Endothelial cell of umbilical vein (primary cell): ENCODE results near the gene CEP72. TPM values are rescaled to one million over a fixed set of nuclear protein-coding genes. Genes with fewer than 3 reads are reported as not detected.

Experiments used
- BruUV-seq: library from RNA; stranded (reverse); fragments of 400-500 nt; replicated peaks from 2 replicates; lab custom pipeline; 2021; lab: Mats Ljungman, UMichigan
- CTCF ChIA-PET: fragments of 300-600, 350-600 bp; sonication (Branson Sonifier 250); formaldehyde crosslinking; loops from one replicate; lab custom pipeline; 2021; ENCODE audit warnings: antibody characterized with exemption, inconsistent platforms; lab: Charles Lee
- POLR2A ChIA-PET: fragments of 300-600, 350-600 bp; sonication (Branson Sonifier 250); formaldehyde crosslinking; loops from one replicate; lab custom pipeline; 2021; ENCODE audit warnings: antibody characterized with exemption, inconsistent platforms; lab: Charles Lee
- DNase-seq: peaks from one replicate; pipeline ENCODE4 v3.0.0-alpha.2; 2011; ENCODE audit warnings: low read depth, low spot score
- FAIRE-seq: peaks from 2 replicates; lab custom pipeline; 2011; peaks lifted over from hg19 to GRCh38; lab: Jason Lieb, UNC
- H2AFZ ChIP-seq: 2 replicates; pipeline ENCODE4 v1.6.0; 2012; ENCODE audit warnings: low read depth, low read length, control low read depth, inconsistent platforms
- H3K27ac ChIP-seq: 2 replicates; pipeline ENCODE4 v1.5.1; 2011; ENCODE audit warnings: low read depth, mild to moderate bottlenecking, control low read depth, low read length, moderate library complexity; ENCODE audit not compliant: insufficient read depth
- H3K27me3 ChIP-seq, 2 experiments: 2 replicates each; pipeline versions ENCODE4 v1.6.0 to v1.6.1; 2011; ENCODE audit warnings: low read length in 2 of 2, mixed read lengths in 1 of 2; ENCODE audit not compliant: control insufficient read depth in 2 of 2, insufficient read depth in 2 of 2
- H3K36me3 ChIP-seq, 2 experiments: 2 replicates in 1 of 2; 3 replicates in 1 of 2; pipeline ENCODE4 v1.5.1; 2011; ENCODE audit warnings: low read length in 2 of 2, mild to moderate bottlenecking in 1 of 2, moderate library complexity in 1 of 2; ENCODE audit not compliant: control insufficient read depth in 2 of 2, insufficient read depth in 2 of 2; ENCODE audit errors: extremely low read depth in 1 of 2
- H3K4me1 ChIP-seq: 3 replicates; pipeline ENCODE4 v1.5.1; 2011; ENCODE audit warnings: mild to moderate bottlenecking, low read length; ENCODE audit not compliant: control insufficient read depth, insufficient read depth; ENCODE audit errors: extremely low read depth
- H3K4me2 ChIP-seq: 2 replicates; pipeline ENCODE4 v1.6.1; 2011; ENCODE audit warnings: low read length, control low read depth, mixed read lengths; ENCODE audit not compliant: insufficient read depth
- H3K4me3 ChIP-seq, 3 experiments: fragments of 200-600 bp in 1 of 3; sonication (generic), shearing (Covaris generic) in 1 of 3; replicated peaks in 1 of 3; 2 replicates each; pipeline ENCODE4 v1.5.1; 2011 to 2016; ENCODE audit warnings: control low read depth in 3 of 3, low read length in 3 of 3, mild to moderate bottlenecking in 2 of 3, inconsistent platforms in 1 of 3, low read depth in 1 of 3, moderate library complexity in 1 of 3; ENCODE audit not compliant: insufficient read depth in 1 of 3
- H3K79me2 ChIP-seq: 2 replicates; pipeline ENCODE4 v1.6.0; 2012; ENCODE audit warnings: low read length, inconsistent platforms; ENCODE audit not compliant: control insufficient read depth, insufficient read depth
- H3K9ac ChIP-seq: replicated peaks from 2 replicates; pipeline ENCODE3; 2011; ENCODE audit warnings: low read length, control low read depth; ENCODE audit not compliant: insufficient read depth; ENCODE audit errors: extremely low read depth
- H3K9me1 ChIP-seq: replicated peaks from 3 replicates; pipeline ENCODE4 v1.6.0; 2011; ENCODE audit warnings: mild to moderate bottlenecking, low read length; ENCODE audit not compliant: control insufficient read depth, insufficient read depth; ENCODE audit errors: extremely low read depth
- H3K9me3 ChIP-seq: replicated peaks from 2 replicates; pipeline ENCODE4 v1.5.1; 2012; ENCODE audit warnings: low read length, inconsistent platforms; ENCODE audit not compliant: control insufficient read depth, insufficient read depth
- H4K20me1 ChIP-seq: replicated peaks from 2 replicates; pipeline ENCODE3; 2011; ENCODE audit warnings: mild to moderate bottlenecking, low read length; ENCODE audit not compliant: control insufficient read depth, insufficient read depth; ENCODE audit errors: extremely low read depth
- EZH2 ChIP-seq: IDR thresholded peaks from 2 replicates; pipeline ENCODE4 v1.6.1; 2012; ENCODE audit warnings: borderline replicate concordance, low read depth, mild to moderate bottlenecking, moderate library complexity, low read length, inconsistent platforms; ENCODE audit not compliant: severe bottlenecking
- FOS ChIP-seq: IDR thresholded peaks from 2 replicates; pipeline ENCODE4 v1.6.1; 2011; ENCODE audit warnings: mild to moderate bottlenecking, low read length, moderate library complexity, borderline replicate concordance; ENCODE audit not compliant: insufficient read depth
- GATA2 ChIP-seq: IDR thresholded peaks from 2 replicates; pipeline ENCODE4 v1.7.0; 2011; ENCODE audit warnings: low read depth, mild to moderate bottlenecking, moderate library complexity, mixed read lengths, low read length; ENCODE audit not compliant: insufficient read length, insufficient read depth
- JUN ChIP-seq: IDR thresholded peaks from 2 replicates; pipeline ENCODE4 v1.6.1; 2011; ENCODE audit warnings: borderline replicate concordance, low read depth; ENCODE audit not compliant: insufficient read length, insufficient read depth
- MYC ChIP-seq: IDR thresholded peaks from one replicate; pipeline ENCODE4 v1.6.1; 2011; ENCODE audit warnings: mild to moderate bottlenecking, low read depth, low read length
- POLR2A ChIP-seq: IDR thresholded peaks from 2 replicates; pipeline ENCODE4 v1.6.1; 2012; ENCODE audit warnings: low read depth, mild to moderate bottlenecking, control low read depth, low read length
- POLR2AphosphoS5 ChIP-seq: IDR thresholded peaks from 2 replicates; pipeline ENCODE4 v1.6.1; 2012; ENCODE audit warnings: low read depth, mild to moderate bottlenecking, control low read depth, low read length, moderate library complexity; ENCODE audit not compliant: insufficient read depth
- dilution Hi-C: fragments of 300-500 bp; cut with MboI; formaldehyde crosslinking; loops from one replicate; pipeline ENCODE4 v1.15.0; 2019; ENCODE audit warnings: low sequenced_read_pairs; ENCODE audit not compliant: extremely low pct_ligation_motif_present
- intact Hi-C: fragments of 100-400 bp; cut with micrococcal nuclease; formaldehyde crosslinking; loops from one replicate; pipeline ENCODE4 v1.10.0; 2022
- polyA plus RNA-seq, 4 experiments: library from polyadenylated mRNA; depleted of rRNA in 3 of 4; stranded (reverse) in 3 of 4; unstranded in 1 of 4; fragments of >200 nt; gene quantifications; 2 replicates each; pipeline versions ENCODE4 v1.2.1 to v1.2.3, GENCODE V29; 2011 to 2012; ENCODE audit warnings: missing spikeins in 1 of 4
- total RNA-seq: library from RNA; stranded (reverse); gene quantifications from 2 replicates; pipeline ENCODE4 v1.2.3, GENCODE V29; 2021
- TF ChIP-seq, protein P1 (sequence below): IDR thresholded peaks from 2 replicates; pipeline ENCODE4 v1.6.1; 2011; ENCODE audit not compliant: insufficient read depth, insufficient read length
- TF ChIP-seq, protein P2 (sequence below), 2 donors: IDR thresholded peaks; 1 replicate in 1 of 2; 2 replicates in 1 of 2; pipeline ENCODE4 v1.5.1; 2011; ENCODE audit warnings: low read length in 2 of 2, mild to moderate bottlenecking in 2 of 2, moderate library complexity in 2 of 2, control low read depth in 1 of 2, inconsistent platforms in 1 of 2, low read depth in 1 of 2; ENCODE audit not compliant: insufficient read depth in 1 of 2; ENCODE audit errors: extremely low read depth in 1 of 2

CEP72 gene
- total and polyA plus RNA-seq, 2 donors (not counting 3 experiments of a cell fraction or from before 2014, with no cell fraction given) = 2.9 to 9.5 TPM

DNA sequence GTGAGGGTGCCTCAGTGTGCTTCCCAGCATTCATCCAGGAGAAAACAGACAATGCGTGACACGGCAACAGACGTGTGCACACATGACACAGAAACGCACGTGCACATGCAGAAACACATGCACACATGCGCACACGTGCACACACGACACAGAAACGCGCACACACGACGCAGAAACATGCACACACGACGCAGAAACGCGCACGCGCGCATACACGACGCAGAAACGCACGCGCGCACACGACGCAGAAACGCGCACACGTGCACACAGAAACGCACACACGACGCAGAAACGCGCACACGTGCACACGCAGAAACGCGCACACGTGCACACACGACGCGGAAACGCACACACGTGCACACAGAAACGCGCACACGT, 64.5 kb downstream of the CEP72 start:
- FAIRE-seq (no peak), DNase-seq (no peak)
- no peak overlapping the region for H3K4me2 ChIP-seq
- TF ChIP-seq MYC = no peak
- no peak for TF ChIP-seq EZH2
- TF ChIP-seq GATA2 = no peak
- TF ChIP-seq, protein P1, sequence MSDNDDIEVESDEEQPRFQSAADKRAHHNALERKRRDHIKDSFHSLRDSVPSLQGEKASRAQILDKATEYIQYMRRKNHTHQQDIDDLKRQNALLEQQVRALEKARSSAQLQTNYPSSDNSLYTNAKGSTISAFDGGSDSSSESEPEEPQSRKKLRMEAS = no peak
- no peak for TF ChIP-seq POLR2A
- no peak for TF ChIP-seq JUN
- no peak for TF ChIP-seq FOS
- TF ChIP-seq, protein P2, sequence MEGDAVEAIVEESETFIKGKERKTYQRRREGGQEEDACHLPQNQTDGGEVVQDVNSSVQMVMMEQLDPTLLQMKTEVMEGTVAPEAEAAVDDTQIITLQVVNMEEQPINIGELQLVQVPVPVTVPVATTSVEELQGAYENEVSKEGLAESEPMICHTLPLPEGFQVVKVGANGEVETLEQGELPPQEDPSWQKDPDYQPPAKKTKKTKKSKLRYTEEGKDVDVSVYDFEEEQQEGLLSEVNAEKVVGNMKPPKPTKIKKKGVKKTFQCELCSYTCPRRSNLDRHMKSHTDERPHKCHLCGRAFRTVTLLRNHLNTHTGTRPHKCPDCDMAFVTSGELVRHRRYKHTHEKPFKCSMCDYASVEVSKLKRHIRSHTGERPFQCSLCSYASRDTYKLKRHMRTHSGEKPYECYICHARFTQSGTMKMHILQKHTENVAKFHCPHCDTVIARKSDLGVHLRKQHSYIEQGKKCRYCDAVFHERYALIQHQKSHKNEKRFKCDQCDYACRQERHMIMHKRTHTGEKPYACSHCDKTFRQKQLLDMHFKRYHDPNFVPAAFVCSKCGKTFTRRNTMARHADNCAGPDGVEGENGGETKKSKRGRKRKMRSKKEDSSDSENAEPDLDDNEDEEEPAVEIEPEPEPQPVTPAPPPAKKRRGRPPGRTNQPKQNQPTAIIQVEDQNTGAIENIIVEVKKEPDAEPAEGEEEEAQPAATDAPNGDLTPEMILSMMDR (IDR thresholded peaks at IDR 0.05; ENCODE audit: extremely low read depth in 1 of 2, insufficient read depth in 1 of 2, low read depth in 1 of 2, low read length in 2 of 2) = no peak
- no peak for TF ChIP-seq POLR2AphosphoS5
- no peak overlapping the region for H3K27ac ChIP-seq
- H3K9me3 ChIP-seq = no peaks in the 10 kb centered on the region
- no peaks in the 10 kb centered on the region for H4K20me1 ChIP-seq
- no peak overlapping the region for H2AFZ ChIP-seq
- intact Hi-C loops = loop anchor here (10.0 kb wide), 1 partner anchor 362 kb away; no protein-coding TSS in a partner anchor
- H3K4me1 ChIP-seq = no peaks in the 10 kb centered on the region
- no peaks in the 10 kb centered on the region for H3K27me3 ChIP-seq
- no peaks in the 10 kb centered on the region for H3K9me1 ChIP-seq
- ChIA-PET POLR2A (no interaction called here), CTCF (no interaction called here)
- no peaks in the 10 kb centered on the region for H3K79me2 ChIP-seq
- no peak overlapping the region for H3K9ac ChIP-seq
- dilution Hi-C loops = no loop called here
- no peak overlapping the region for H3K4me3 ChIP-seq
- no peaks in the 10 kb centered on the region for H3K36me3 ChIP-seq
- no TSS peak for BruUV-seq
